Loucy (cell line): ENCODE measurements around the gene IQCH.
"Not testable (repeated sequence)": the region's sequence is repeated elsewhere in the genome, so short reads cannot be mapped to it uniquely, and the experiment has no call there.

ENCODE experiments used
- H2AFZ ChIP-seq: fragments of 200-600 bp; sonication (generic); 2 replicates; pipeline ENCODE4 v1.6.0; 2016; ENCODE audit warnings: antibody characterized with exemption, mild to moderate bottlenecking, low read length, moderate library complexity
- H3F3A ChIP-seq: fragments of 200-600 bp; 2 replicates; pipeline ENCODE4 v1.6.0; 2016; ENCODE audit warnings: antibody characterized with exemption, low read depth, mild to moderate bottlenecking
- H3K27me3 ChIP-seq: fragments of 200-600 bp; sonication (generic); 2 replicates; pipeline ENCODE4 v1.6.1; 2014; ENCODE audit warnings: low read length, mild to moderate bottlenecking; ENCODE audit not compliant: insufficient read depth, poor library complexity, severe bottlenecking
- H3K36me3 ChIP-seq: fragments of 200-600 bp; sonication (generic); 2 replicates; pipeline ENCODE4 v1.6.1; 2016; ENCODE audit warnings: low read length; ENCODE audit not compliant: insufficient read depth
- H3K4me1 ChIP-seq: fragments of 200-600 bp; sonication (generic); 2 replicates; pipeline ENCODE4 v1.5.1; 2014; ENCODE audit warnings: low read length, mild to moderate bottlenecking; ENCODE audit not compliant: insufficient read depth, poor library complexity, severe bottlenecking
- H3K4me2 ChIP-seq: fragments of 200-600 bp; sonication (generic); 2 replicates; pipeline ENCODE4 v1.6.0; 2014; ENCODE audit warnings: antibody characterized with exemption, low read length, low read depth, mild to moderate bottlenecking; ENCODE audit not compliant: poor library complexity, severe bottlenecking
- H3K4me3 ChIP-seq: fragments of 200-600 bp; sonication (generic); 2 replicates; pipeline ENCODE4 v1.5.1; 2014; ENCODE audit warnings: low read length, mild to moderate bottlenecking, mixed read lengths; ENCODE audit not compliant: poor library complexity, severe bottlenecking
- H3K79me2 ChIP-seq: fragments of 200-600 bp; sonication (generic); 2 replicates; pipeline ENCODE4 v1.6.1; 2014; ENCODE audit warnings: low read length; ENCODE audit not compliant: insufficient read depth
- H3K9ac ChIP-seq: fragments of 200-600 bp; sonication (generic); 2 replicates; pipeline ENCODE4 v1.6.0; 2014; ENCODE audit warnings: mild to moderate bottlenecking, low read depth, low read length, moderate library complexity; ENCODE audit not compliant: poor library complexity, severe bottlenecking
- H3K9me2 ChIP-seq: fragments of 200-600 bp; sonication (generic); replicated peaks from 2 replicates; pipeline ENCODE4 v1.6.1; 2016; ENCODE audit warnings: low read depth, low read length, mixed read lengths
- H3K9me3 ChIP-seq: fragments of 200-600 bp; sonication (generic); 2 replicates; pipeline ENCODE4 v1.6.1; 2014; ENCODE audit warnings: mild to moderate bottlenecking, antibody characterized with exemption, low read length, low read depth; ENCODE audit not compliant: insufficient read depth
- H4K20me1 ChIP-seq: fragments of 200-600 bp; sonication (generic); 2 replicates; pipeline ENCODE4 v1.6.0; 2014; ENCODE audit warnings: antibody characterized with exemption, low read length, mild to moderate bottlenecking; ENCODE audit not compliant: insufficient read depth, poor library complexity, severe bottlenecking
- CTCF ChIP-seq: fragments of 200-600 bp; sonication (generic); conservative IDR thresholded peaks from 2 replicates; pipeline ENCODE4 v1.5.1; 2014; ENCODE audit warnings: mild to moderate bottlenecking, antibody characterized with exemption, low read length
- EZH2phosphoT487 ChIP-seq: fragments of 200-600 bp; IDR thresholded peaks from 2 replicates; pipeline ENCODE4 v1.6.1; 2018; ENCODE audit warnings: antibody characterized with exemption, mild to moderate bottlenecking, moderate library complexity, borderline replicate concordance

Gene IQCH

GRCh38 chr15:67280217-67280616 lies 25.6 kb downstream of the IQCH start:
- H3K4me2 ChIP-seq, result no peak overlapping the region
- no peak overlapping the region; the same call in 1 of the 2 replicates for H2AFZ ChIP-seq
- TF ChIP-seq CTCF (no peak), EZH2phosphoT487 (no peak)
- H3K9ac ChIP-seq, result no peak overlapping the region
- no peaks in the 10 kb centered on the region for H3K4me1 ChIP-seq
- no peaks in the 10 kb centered on the region for H3K36me3 ChIP-seq
- H3K9me3 ChIP-seq, result no peaks in the 10 kb centered on the region
- no peak overlapping the region for H3K4me3 ChIP-seq
- no peaks in the 10 kb centered on the region for H4K20me1 ChIP-seq
- no peaks in the 10 kb centered on the region for H3K9me2 ChIP-seq
- no peaks in the 10 kb centered on the region for H3K27me3 ChIP-seq
- H3K79me2 ChIP-seq, result no peaks in the 10 kb centered on the region
- no peaks in the 10 kb centered on the region for H3F3A ChIP-seq

- Histone ChIP-seq H4K20me1 (no peaks in the 10 kb centered on the region), H3K9me3 (no peaks in the 10 kb centered on the region), H3K4me2 (no peak overlapping the region), H3K9me2 (no peaks in the 10 kb centered on the region), H3K79me2 (no peaks in the 10 kb centered on the region), H2AFZ (no peak overlapping the region), H3K4me3 (no peak overlapping the region), H3K27me3 (no peaks in the 10 kb centered on the region), H3K4me1 (no peaks in the 10 kb centered on the region), H3K9ac (no peak overlapping the region), H3K36me3 (no peaks in the 10 kb centered on the region), H3F3A (no peaks in the 10 kb centered on the region)
- TF ChIP-seq EZH2phosphoT487 (no peak), CTCF (no peak)
These were observed 27.1 kb downstream of the IQCH start for GRCh38 chr15:67281714-67282113.

GRCh38 chr15:67285625-67286024 lies 31.0 kb downstream of the IQCH start:
- H3F3A ChIP-seq, H3K9me2 ChIP-seq, H3K4me3 ChIP-seq, H3K36me3 ChIP-seq, H2AFZ ChIP-seq, H3K4me2 ChIP-seq, H3K27me3 ChIP-seq, H3K79me2 ChIP-seq, H3K4me1 ChIP-seq, H3K9ac ChIP-seq, H3K9me3 ChIP-seq, H4K20me1 ChIP-seq: not testable (repeated sequence)

GRCh38 chr15:67286400-67286799 lies 31.8 kb downstream of the IQCH start:
- not testable (repeated sequence) for H3K4me2 ChIP-seq, H3F3A ChIP-seq, H3K4me3 ChIP-seq, H3K79me2 ChIP-seq, H3K36me3 ChIP-seq, H3K9me2 ChIP-seq, H3K9me3 ChIP-seq, H2AFZ ChIP-seq, H3K4me1 ChIP-seq, H3K27me3 ChIP-seq, H4K20me1 ChIP-seq, H3K9ac ChIP-seq
